ENCODE data around the gene RELN. TPM values are rescaled to one million over a fixed set of nuclear protein-coding genes. Genes with fewer than 3 reads are reported as not detected.

The RELN gene
- total RNA-seq, 1 experiment from 2014 or later: 4.3 TPM

DNA sequence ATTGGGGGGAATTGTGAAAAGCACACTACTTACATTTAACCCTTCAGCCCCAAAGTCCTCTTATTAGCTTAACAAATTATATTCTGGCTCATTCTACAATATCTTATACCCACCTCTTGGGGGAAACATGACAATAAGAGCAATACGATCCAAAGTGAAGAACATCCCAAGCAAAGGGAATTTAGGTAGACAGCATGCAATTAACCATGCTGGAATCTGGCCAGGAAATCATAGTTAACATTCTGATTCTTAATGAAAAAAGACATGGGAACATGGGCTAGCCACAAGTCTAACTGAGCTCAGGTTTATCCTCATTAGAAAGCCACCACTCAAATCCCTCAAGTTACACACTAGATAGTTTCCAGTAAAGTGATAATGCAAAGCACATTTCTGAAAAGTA lies 301.5 kb downstream of the RELN start:
- TF ChIP-seq, protein P1, sequence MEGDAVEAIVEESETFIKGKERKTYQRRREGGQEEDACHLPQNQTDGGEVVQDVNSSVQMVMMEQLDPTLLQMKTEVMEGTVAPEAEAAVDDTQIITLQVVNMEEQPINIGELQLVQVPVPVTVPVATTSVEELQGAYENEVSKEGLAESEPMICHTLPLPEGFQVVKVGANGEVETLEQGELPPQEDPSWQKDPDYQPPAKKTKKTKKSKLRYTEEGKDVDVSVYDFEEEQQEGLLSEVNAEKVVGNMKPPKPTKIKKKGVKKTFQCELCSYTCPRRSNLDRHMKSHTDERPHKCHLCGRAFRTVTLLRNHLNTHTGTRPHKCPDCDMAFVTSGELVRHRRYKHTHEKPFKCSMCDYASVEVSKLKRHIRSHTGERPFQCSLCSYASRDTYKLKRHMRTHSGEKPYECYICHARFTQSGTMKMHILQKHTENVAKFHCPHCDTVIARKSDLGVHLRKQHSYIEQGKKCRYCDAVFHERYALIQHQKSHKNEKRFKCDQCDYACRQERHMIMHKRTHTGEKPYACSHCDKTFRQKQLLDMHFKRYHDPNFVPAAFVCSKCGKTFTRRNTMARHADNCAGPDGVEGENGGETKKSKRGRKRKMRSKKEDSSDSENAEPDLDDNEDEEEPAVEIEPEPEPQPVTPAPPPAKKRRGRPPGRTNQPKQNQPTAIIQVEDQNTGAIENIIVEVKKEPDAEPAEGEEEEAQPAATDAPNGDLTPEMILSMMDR (IDR thresholded peaks at IDR 0.05; ENCODE audit: insufficient read depth in 1 of 2, low read depth in 1 of 2, low read length in 1 of 2, severe bottlenecking in 1 of 2, unreplicated experiment in 1 of 2): no peak
- Mint-ChIP-seq H3K27me3 (ENCODE audit: insufficient read depth, unreplicated experiment) (no peaks in the 10 kb centered on the region), H3K4me1 (ENCODE audit: low read depth, unreplicated experiment) (peaks cover 15% of the 10 kb centered on the region), H3K9me3 (ENCODE audit: unreplicated experiment) (no peaks in the 10 kb centered on the region), H3K27ac (ENCODE audit: unreplicated experiment) (no peak overlapping the region), H3K4me3 (ENCODE audit: unreplicated experiment) (no peak overlapping the region), H3K36me3 (ENCODE audit: insufficient read depth, unreplicated experiment) (no peaks in the 10 kb centered on the region)
- no peak overlapping the region for H3K4me3 ChIP-seq (ENCODE audit: low read depth, low read length)
- no TSS peak for BruUV-seq (replicated peaks)
- DNase-seq: no peak
- ChIA-PET POLR2A (no interaction called here), CTCF (no interaction called here)
- H3K4me1 ChIP-seq: no peaks in the 10 kb centered on the region
- H3K36me3 ChIP-seq (ENCODE audit: control insufficient read depth, insufficient read depth, low read length): no peaks in the 10 kb centered on the region
- H3K9me3 ChIP-seq: no peaks in the 10 kb centered on the region
- no peaks in the 10 kb centered on the region; the same call in 1 of the 2 replicates for H3K27me3 ChIP-seq (replicated peaks; ENCODE audit: control insufficient read depth, insufficient read depth, low read length)
- intact Hi-C loops (cut with micrococcal nuclease; ENCODE audit: unreplicated experiment): no loop called here

DNA sequence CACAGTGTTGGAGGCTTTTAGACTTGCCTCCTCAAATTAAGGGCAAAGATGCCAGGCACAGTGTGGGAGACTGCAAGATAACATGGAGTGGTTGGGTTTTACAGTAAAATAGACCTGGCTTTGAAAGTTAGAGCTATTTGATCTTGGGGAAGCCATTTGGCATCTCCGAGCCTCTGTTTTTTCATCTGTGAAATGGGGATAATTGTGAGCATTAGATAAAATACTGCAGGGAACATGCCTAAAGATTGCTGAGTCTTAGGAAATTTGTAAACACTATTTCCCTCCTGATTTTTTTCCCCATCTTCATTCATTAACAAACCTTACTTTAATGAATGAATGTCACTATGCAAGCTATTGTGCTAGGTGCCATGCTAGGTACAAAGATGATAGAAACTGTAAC lies 302.2 kb downstream of the RELN start:
- Mint-ChIP-seq H3K4me3 (ENCODE audit: unreplicated experiment) (no peak overlapping the region), H3K9me3 (ENCODE audit: unreplicated experiment) (no peaks in the 10 kb centered on the region), H3K27ac (ENCODE audit: unreplicated experiment) (no peak overlapping the region), H3K4me1 (ENCODE audit: low read depth, unreplicated experiment) (peaks cover 15% of the 10 kb centered on the region), H3K36me3 (ENCODE audit: insufficient read depth, unreplicated experiment) (no peaks in the 10 kb centered on the region), H3K27me3 (ENCODE audit: insufficient read depth, unreplicated experiment) (no peaks in the 10 kb centered on the region)
- no TSS peak for BruUV-seq (replicated peaks)
- no peaks in the 10 kb centered on the region for H3K4me1 ChIP-seq
- no peaks in the 10 kb centered on the region for H3K9me3 ChIP-seq
- ChIA-PET POLR2A (no interaction called here), CTCF (no interaction called here)
- intact Hi-C loops (cut with micrococcal nuclease; ENCODE audit: unreplicated experiment): no loop called here
- H3K27me3 ChIP-seq (replicated peaks; ENCODE audit: control insufficient read depth, insufficient read depth, low read length): no peaks in the 10 kb centered on the region; the same call in 1 of the 2 replicates
- TF ChIP-seq, protein P1 (IDR thresholded peaks at IDR 0.05; ENCODE audit: insufficient read depth in 1 of 2, low read depth in 1 of 2, low read length in 1 of 2, severe bottlenecking in 1 of 2, unreplicated experiment in 1 of 2): no peak
- H3K4me3 ChIP-seq (ENCODE audit: low read depth, low read length): no peak overlapping the region
- no peaks in the 10 kb centered on the region for H3K36me3 ChIP-seq (ENCODE audit: control insufficient read depth, insufficient read depth, low read length)
- DNase-seq: no peak

DNA sequence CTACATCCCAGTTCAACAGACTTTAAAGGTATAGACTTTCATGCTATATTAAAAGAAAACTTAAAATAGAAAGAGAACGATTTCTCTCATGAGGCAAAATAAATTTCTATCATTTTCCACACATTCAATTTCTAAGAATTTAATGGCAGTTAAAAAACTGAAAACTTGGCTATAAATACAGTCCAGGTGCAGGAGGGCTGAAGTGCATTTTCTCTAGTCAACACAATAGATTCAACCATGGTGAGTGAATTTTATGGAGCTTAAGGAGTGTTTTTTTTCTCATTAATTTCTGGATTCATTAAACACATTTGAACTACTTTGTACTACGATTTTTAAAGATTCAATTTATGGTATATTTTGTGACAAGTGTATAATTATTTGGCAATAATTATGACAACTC lies 302.7 kb downstream of the RELN start:
- H3K36me3 Mint-ChIP-seq (ENCODE audit: insufficient read depth, unreplicated experiment): no peaks in the 10 kb centered on the region
- H3K27me3 ChIP-seq (replicated peaks; ENCODE audit: control insufficient read depth, insufficient read depth, low read length): no peaks in the 10 kb centered on the region; the same call in 1 of the 2 replicates
- H3K4me3 ChIP-seq (ENCODE audit: low read depth, low read length): no peak overlapping the region
- no peaks in the 10 kb centered on the region for H3K36me3 ChIP-seq (ENCODE audit: control insufficient read depth, insufficient read depth, low read length)
- ChIA-PET CTCF (no interaction called here), POLR2A (no interaction called here)
- no peak overlapping the region for H3K27ac Mint-ChIP-seq (ENCODE audit: unreplicated experiment)
- H3K4me1 Mint-ChIP-seq (ENCODE audit: low read depth, unreplicated experiment): peaks cover 15% of the 10 kb centered on the region
- intact Hi-C loops (cut with micrococcal nuclease; ENCODE audit: unreplicated experiment): no loop called here
- H3K27me3 Mint-ChIP-seq (ENCODE audit: insufficient read depth, unreplicated experiment): no peaks in the 10 kb centered on the region
- H3K4me1 ChIP-seq: no peaks in the 10 kb centered on the region
- no peak overlapping the region for H3K4me3 Mint-ChIP-seq (ENCODE audit: unreplicated experiment)
- no peaks in the 10 kb centered on the region for H3K9me3 Mint-ChIP-seq (ENCODE audit: unreplicated experiment)
- TF ChIP-seq, protein P1 (IDR thresholded peaks at IDR 0.05; ENCODE audit: insufficient read depth in 1 of 2, low read depth in 1 of 2, low read length in 1 of 2, severe bottlenecking in 1 of 2, unreplicated experiment in 1 of 2): no peak
- H3K9me3 ChIP-seq: no peaks in the 10 kb centered on the region
- no peak for DNase-seq
- no TSS peak for BruUV-seq (replicated peaks)
